Vagina (tissue), 2 donors: ENCODE measurements around the gene CD80.

Experiments used
- CTCF ChIP-seq, 3 experiments: fragments of 450-650 bp in 2 of 3; fragments of 200-600 bp in 1 of 3; sonication (generic) in 1 of 3; IDR thresholded peaks; one replicate each; pipeline ENCODE4 v1.5.1; 2017 to 2019; ENCODE audit warnings: antibody characterized with exemption in 3 of 3, mild to moderate bottlenecking in 2 of 3, moderate library complexity in 2 of 3
- POLR2A ChIP-seq, 2 donors: fragments of 450-650 bp; IDR thresholded peaks; one replicate each; pipeline ENCODE4 v1.6.1; 2017; ENCODE audit warnings: antibody characterized with exemption in 2 of 2, mild to moderate bottlenecking in 2 of 2, moderate library complexity in 2 of 2
- POLR2AphosphoS5 ChIP-seq, 2 donors: sonication (generic); formaldehyde crosslinking; IDR thresholded peaks; one replicate each; pipeline ENCODE4 v1.9.0; 2017; ENCODE audit warnings: antibody characterized with exemption in 2 of 2, mild to moderate bottlenecking in 2 of 2, low read depth in 1 of 2; ENCODE audit not compliant: insufficient read depth in 1 of 2

DNA sequence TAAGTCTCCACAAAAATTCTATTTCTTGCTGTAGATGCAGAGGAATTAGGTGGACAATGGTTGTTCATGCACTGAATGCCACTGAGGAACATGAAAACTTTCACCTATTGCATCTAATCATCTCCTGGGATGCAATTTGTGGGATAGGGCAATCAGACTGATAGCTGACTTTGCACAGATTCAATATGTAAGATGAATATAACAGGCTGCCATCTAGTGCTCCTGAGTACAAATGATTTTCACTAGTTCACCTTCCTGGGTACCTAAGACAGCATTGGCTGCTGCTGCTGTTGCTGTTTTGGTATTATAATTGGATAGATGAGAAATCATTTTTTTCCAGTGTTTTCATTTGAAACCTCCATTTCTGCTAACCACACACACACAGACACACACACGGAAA, 41.4 kb downstream of the CD80 start:
- TF ChIP-seq CTCF (IDR thresholded peaks at IDR 0.05) (no peak), POLR2A (IDR thresholded peaks at IDR 0.05) (no peak), POLR2AphosphoS5 (IDR thresholded peaks at IDR 0.05; ENCODE audit: insufficient read depth in 1 of 2, low read depth in 1 of 2) (no peak)
